ENCODE measurements around the gene CDKN1A. TPM values are rescaled to one million over a fixed set of nuclear protein-coding genes. Genes with fewer than 3 reads are reported as not detected.
A peak's percentile ranks its signal among the peaks of the same experiment; 100 is the strongest.

Gene CDKN1A
- total RNA-seq, 6 donors from 2014 or later, result 61.8 to 186 (median 127) TPM

DNA sequence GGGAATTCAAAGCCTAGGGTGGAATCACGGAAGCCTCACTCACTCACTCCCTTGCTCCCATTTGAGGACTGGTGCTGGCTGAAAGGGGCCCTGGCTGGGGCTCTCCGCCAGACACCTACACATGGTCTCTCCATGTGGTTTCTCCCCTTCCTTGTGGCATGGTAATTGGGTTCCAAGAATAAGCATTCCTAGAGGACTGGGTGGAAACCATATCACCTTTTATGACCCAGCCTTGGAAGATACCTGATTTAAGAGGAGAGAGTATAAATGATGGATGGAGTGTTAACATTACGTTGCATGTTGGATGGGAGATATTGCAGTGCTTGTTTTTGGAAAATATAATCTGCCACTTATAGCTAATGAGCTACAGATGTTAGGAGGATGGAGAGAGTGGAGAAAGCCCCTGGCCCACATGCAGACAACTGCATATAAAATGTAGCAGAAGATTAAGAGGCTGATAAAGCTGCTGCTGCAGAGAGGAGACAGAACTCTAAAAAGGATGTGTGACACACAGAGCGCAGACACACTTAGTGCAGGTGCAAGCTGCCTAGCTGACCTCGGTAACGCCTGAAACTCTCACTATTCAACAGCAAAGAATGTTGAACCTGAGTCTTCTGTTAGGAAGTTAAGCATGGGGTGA is 23.3 kb upstream of the CDKN1A start:
- Histone ChIP-seq H3K27me3 (no peaks in the 10 kb centered on the region), H3K4me1 (peaks cover 0 to 2% (median under 1%) of the 10 kb centered on the region in 4 donors), H3K27ac (no peak overlapping the region), H3K9me3 (no peaks in the 10 kb centered on the region), H3K4me3 (no peak overlapping the region), H3K36me3 (no peaks in the 10 kb centered on the region)
- ATAC-seq (ENCODE audit: low FRiP score in 2 of 2), result no peak
- TF ChIP-seq POLR2AphosphoS5 (IDR thresholded peaks at IDR 0.05) (no peak), EP300 (IDR thresholded peaks at IDR 0.05) (no peak), POLR2A (IDR thresholded peaks at IDR 0.05) (no peak)
- TF ChIP-seq, protein P1, sequence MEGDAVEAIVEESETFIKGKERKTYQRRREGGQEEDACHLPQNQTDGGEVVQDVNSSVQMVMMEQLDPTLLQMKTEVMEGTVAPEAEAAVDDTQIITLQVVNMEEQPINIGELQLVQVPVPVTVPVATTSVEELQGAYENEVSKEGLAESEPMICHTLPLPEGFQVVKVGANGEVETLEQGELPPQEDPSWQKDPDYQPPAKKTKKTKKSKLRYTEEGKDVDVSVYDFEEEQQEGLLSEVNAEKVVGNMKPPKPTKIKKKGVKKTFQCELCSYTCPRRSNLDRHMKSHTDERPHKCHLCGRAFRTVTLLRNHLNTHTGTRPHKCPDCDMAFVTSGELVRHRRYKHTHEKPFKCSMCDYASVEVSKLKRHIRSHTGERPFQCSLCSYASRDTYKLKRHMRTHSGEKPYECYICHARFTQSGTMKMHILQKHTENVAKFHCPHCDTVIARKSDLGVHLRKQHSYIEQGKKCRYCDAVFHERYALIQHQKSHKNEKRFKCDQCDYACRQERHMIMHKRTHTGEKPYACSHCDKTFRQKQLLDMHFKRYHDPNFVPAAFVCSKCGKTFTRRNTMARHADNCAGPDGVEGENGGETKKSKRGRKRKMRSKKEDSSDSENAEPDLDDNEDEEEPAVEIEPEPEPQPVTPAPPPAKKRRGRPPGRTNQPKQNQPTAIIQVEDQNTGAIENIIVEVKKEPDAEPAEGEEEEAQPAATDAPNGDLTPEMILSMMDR (IDR thresholded peaks at IDR 0.05), result no peak
- DNase-seq, result no peak
- WGBS, 2 donors, result 74 to 80% methylated on average over 6 of the region's 6 CpGs

DNA sequence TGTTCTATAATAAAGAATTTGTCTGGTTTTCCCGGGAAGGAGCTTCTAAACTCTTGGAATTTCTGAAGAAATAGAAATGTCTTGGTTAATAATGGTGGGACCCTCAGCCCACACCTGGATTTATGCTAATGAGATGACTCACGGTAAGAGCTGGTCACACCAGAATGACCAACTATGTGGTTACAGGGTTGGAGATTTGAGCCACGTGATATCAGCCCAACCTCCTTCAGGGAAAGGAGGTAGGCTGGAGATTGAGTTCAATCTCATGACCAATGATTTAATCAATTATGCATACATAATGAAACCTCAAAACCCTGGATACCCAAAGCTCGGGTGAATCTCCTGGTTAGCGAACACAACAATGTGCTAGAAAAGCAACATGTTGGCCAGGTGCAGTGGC is 22.1 kb upstream of the CDKN1A start:
- Histone ChIP-seq H3K9me3 (no peaks in the 10 kb centered on the region), H3K4me1 (peaks cover 5 to 12% (median 9%) of the 10 kb centered on the region in 4 donors), H3K4me3 (no peak overlapping the region), H3K36me3 (no peaks in the 10 kb centered on the region), H3K27me3 (no peaks in the 10 kb centered on the region), H3K27ac (no peak overlapping the region)
- DNase-seq (no peak), ATAC-seq (ENCODE audit: low FRiP score in 2 of 2) (no peak)
- 71 to 88% methylated on average over 5 of the region's 5 CpGs for WGBS, 2 donors
- TF ChIP-seq, protein P1 (IDR thresholded peaks at IDR 0.05), result no peak
- TF ChIP-seq EP300 (IDR thresholded peaks at IDR 0.05), result no peak

DNA sequence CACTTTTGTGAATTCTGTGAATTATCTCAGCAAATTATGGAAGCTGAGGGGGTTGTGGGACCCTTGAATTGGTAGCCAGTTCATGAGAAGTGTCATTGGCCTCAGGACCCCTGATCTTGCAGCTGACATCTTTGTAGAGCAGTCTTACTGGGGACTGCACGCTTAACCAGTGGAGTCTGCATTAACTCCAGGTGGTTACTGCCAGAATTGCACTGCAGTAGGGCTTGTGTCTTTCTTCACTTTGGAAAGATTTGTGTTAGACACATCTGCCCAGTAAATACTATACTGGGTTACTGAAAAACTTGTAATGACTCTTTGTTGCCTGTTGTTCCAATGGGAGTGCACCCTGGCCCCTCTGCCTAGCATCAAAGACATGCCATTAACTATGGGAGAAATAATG is 21.2 kb upstream of the CDKN1A start:
- no peak overlapping the region for H3K27ac ChIP-seq
- H3K4me3 ChIP-seq, result no peak overlapping the region
- no peaks in the 10 kb centered on the region for H3K36me3 ChIP-seq
- 86 to 90% methylated on average over 1 of the region's 1 CpG for WGBS, 2 donors
- TF ChIP-seq POLR2AphosphoS5 (IDR thresholded peaks at IDR 0.05) (no peak), POLR2A (IDR thresholded peaks at IDR 0.05) (no peak), EP300 (IDR thresholded peaks at IDR 0.05) (no peak)
- TF ChIP-seq, protein P1 (IDR thresholded peaks at IDR 0.05), result no peak
- H3K9me3 ChIP-seq, result no peaks in the 10 kb centered on the region
- DNase-seq, result no peak
- peaks cover 5 to 12% (median 9%) of the 10 kb centered on the region in 4 donors for H3K4me1 ChIP-seq
- ATAC-seq (ENCODE audit: low FRiP score in 2 of 2), result no peak
- no peaks in the 10 kb centered on the region for H3K27me3 ChIP-seq

DNA sequence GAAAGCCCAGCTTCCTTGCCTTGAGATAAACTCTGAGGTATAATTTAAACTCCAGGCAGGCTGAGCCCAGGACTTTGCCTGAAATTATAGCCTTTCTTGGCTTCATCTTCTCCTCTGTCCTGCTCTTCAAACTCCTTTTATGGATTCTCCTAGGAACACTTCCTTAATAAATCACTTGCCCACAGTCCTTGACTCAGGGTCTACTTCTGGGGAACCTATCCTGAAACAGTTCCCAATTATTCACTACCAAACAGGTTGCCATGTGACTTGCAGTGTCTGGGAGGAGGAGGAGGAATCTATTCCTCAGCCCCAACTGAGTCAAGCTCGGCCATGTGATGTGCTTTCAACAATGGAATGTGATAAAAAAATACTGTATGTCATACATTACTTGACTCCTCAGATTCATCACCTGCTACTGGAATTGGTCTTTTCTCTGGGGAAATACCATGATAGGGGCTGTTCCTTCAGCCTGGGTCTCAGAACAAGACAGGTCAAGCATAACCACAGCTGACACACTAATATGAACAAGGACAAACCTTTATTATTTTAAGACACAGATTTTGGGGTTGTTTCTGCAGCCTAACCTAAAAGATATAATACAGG is 20.5 kb upstream of the CDKN1A start:
- Histone ChIP-seq H3K4me3 (no peak overlapping the region), H3K36me3 (no peaks in the 10 kb centered on the region), H3K9me3 (no peaks in the 10 kb centered on the region), H3K4me1 (peaks cover 5 to 12% (median 9%) of the 10 kb centered on the region in 4 donors), H3K27me3 (no peaks in the 10 kb centered on the region), H3K27ac (no peak overlapping the region)
- ATAC-seq (ENCODE audit: low FRiP score in 2 of 2) (peak in 1 of 2 donors; percentile 28), DNase-seq (no peak)
- TF ChIP-seq, protein P1 (IDR thresholded peaks at IDR 0.05), result no peak
- TF ChIP-seq POLR2AphosphoS5 (IDR thresholded peaks at IDR 0.05) (no peak), EP300 (IDR thresholded peaks at IDR 0.05) (no peak), POLR2A (IDR thresholded peaks at IDR 0.05) (no peak)
- 72% methylated on average over 1 of the region's 1 CpG for WGBS, 2 donors

DNA sequence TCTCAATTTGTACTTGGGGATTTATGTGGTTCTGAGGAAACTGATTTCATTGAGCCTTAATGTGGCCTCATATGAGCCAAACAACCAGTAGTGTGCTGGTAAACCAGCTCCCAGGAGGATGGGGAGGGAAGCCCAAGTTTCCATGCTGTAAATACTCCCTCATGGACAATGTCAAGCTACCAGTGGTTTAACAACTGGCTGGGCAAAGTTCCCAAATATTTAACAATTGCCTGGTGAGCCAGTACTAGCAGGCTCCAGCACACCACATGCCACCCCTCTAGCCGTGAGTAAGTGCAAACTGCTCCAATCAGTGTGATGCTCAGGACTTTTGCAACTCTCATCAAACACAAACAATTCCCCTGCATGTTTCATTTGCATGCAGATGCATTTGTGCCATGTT is 19.2 kb upstream of the CDKN1A start:
- peak in 1 of 2 donors; percentile 11 for ATAC-seq (ENCODE audit: low FRiP score in 2 of 2)
- H3K27ac ChIP-seq, result no peak overlapping the region
- no peak overlapping the region for H3K4me3 ChIP-seq
- no peaks in the 10 kb centered on the region for H3K27me3 ChIP-seq
- peaks cover 5 to 12% (median 9%) of the 10 kb centered on the region in 4 donors for H3K4me1 ChIP-seq
- no peaks in the 10 kb centered on the region for H3K36me3 ChIP-seq
- WGBS, 2 donors, result 89% methylated on average over 1 of the region's 1 CpG; no CpG with 5 or more reads in 1 of the 2 donors
- DNase-seq, result no peak
- TF ChIP-seq POLR2A (IDR thresholded peaks at IDR 0.05) (no peak), EP300 (IDR thresholded peaks at IDR 0.05) (no peak), POLR2AphosphoS5 (IDR thresholded peaks at IDR 0.05) (no peak)
- TF ChIP-seq, protein P1 (IDR thresholded peaks at IDR 0.05), result no peak
- no peaks in the 10 kb centered on the region for H3K9me3 ChIP-seq
